A549 (cell line): ENCODE data around the gene CBR1. TPM values are rescaled to one million over a fixed set of nuclear protein-coding genes. Genes with fewer than 3 reads are reported as not detected.

Experiments used
- ATAC-seq, 2 experiments: fragments of 200-7000 bp in 1 of 2; fragments of >200 bp in 1 of 2; cut with Nextera tagmentation in 1 of 2; cut with Tn5 transposase in 1 of 2; 3 replicates each; pipeline versions ENCODE4 v1.8.0 to v1.9.1; 2018 to 2020; ENCODE audit warnings: mild to moderate bottlenecking in 1 of 2, moderate library complexity in 1 of 2
- CTCF ChIA-PET: fragments of 300-600 bp; sonication (Branson Sonifier 250); formaldehyde crosslinking; extraction: SDS; loops from one replicate; lab custom pipeline; 2021; ENCODE audit warnings: antibody characterized with exemption, inconsistent platforms; lab: Yijun Ruan, JAX
- POLR2A ChIA-PET: fragments of 350-600 bp; formaldehyde crosslinking; extraction: SDS; loops from one replicate; lab custom pipeline; 2021; ENCODE audit warnings: antibody characterized with exemption, inconsistent platforms; lab: Yijun Ruan, JAX
- DNase-seq, 2 experiments: peaks; one replicate each; pipeline versions ENCODE4 v3.0.0 to v3.0.0-alpha.2; 2011 to 2016; ENCODE audit warnings: low read depth in 1 of 2, low spot score in 1 of 2
- FAIRE-seq: peaks from 2 replicates; lab custom pipeline; 2011; peaks lifted over from hg19 to GRCh38; lab: Jason Lieb, UNC
- H3K27ac ChIP-seq, 2 experiments: fragments of >200 bp; sonication (Bioruptor Twin); formaldehyde crosslinking; 3 replicates each; pipeline ENCODE4 v1.5.1; 2016 to 2017
- H3K4me1 ChIP-seq: fragments of >200 bp; sonication (Bioruptor Twin); formaldehyde crosslinking; 3 replicates; pipeline ENCODE4 v1.6.1; 2016
- H3K4me2 ChIP-seq: fragments of >200 bp; sonication (Bioruptor Twin); formaldehyde crosslinking; 3 replicates; pipeline ENCODE4 v1.6.1; 2016
- H3K4me3 ChIP-seq: fragments of >200 bp; sonication (Bioruptor Twin); formaldehyde crosslinking; 3 replicates; pipeline ENCODE4 v1.5.1; 2016
- H3K9me3 ChIP-seq: fragments of >200 bp; sonication (Bioruptor Twin); formaldehyde crosslinking; 3 replicates; pipeline ENCODE4 v1.6.1; 2016
- BCL3 ChIP-seq: fragments of >200 bp; sonication (Bioruptor Twin); formaldehyde crosslinking; IDR thresholded peaks from 3 replicates; pipeline ENCODE4 v1.6.1; 2016
- EHMT2 ChIP-seq: fragments of 200-600 bp; sonication (generic); IDR thresholded peaks from 2 replicates; pipeline ENCODE4 v1.6.1; 2016; ENCODE audit warnings: antibody characterized with exemption, low read depth, mild to moderate bottlenecking, moderate library complexity
- GATA3 ChIP-seq: IDR thresholded peaks from 2 replicates; pipeline ENCODE4 v1.6.1; 2012; ENCODE audit warnings: borderline replicate concordance
- HMGXB4 ChIP-seq: fragments of 250-450 bp; sonication (Bioruptor Pico); IDR thresholded peaks from 2 replicates; pipeline ENCODE4 v1.5.0; 2021; ENCODE audit warnings: mild to moderate bottlenecking, moderate library complexity, borderline replicate concordance
- HOXB13 ChIP-seq: fragments of 250-450 bp; sonication (Bioruptor Pico); IDR thresholded peaks from 2 replicates; pipeline ENCODE4 v1.5.0; 2020; ENCODE audit warnings: low read depth, mild to moderate bottlenecking, moderate library complexity
- JUN ChIP-seq, 2 experiments: fragments of >200 bp; sonication (Bioruptor Twin); formaldehyde crosslinking; IDR thresholded peaks; 2 replicates in 1 of 2; 3 replicates in 1 of 2; pipeline ENCODE4 v1.6.1; 2016 to 2017
- JUNB ChIP-seq: fragments of >200 bp; sonication (Bioruptor Twin); formaldehyde crosslinking; IDR thresholded peaks from 2 replicates; pipeline ENCODE4 v1.6.1; 2016
- MAFK ChIP-seq: fragments of 450-650 bp; IDR thresholded peaks from 2 replicates; pipeline ENCODE4 v1.6.1; 2014; ENCODE audit not compliant: partially characterized antibody
- MYC ChIP-seq: IDR thresholded peaks from 2 replicates; pipeline ENCODE4 v1.6.1; 2012; ENCODE audit warnings: mild to moderate bottlenecking, inconsistent platforms, low read length, improper control_type of control experiment, borderline replicate concordance
- NFE2L2 ChIP-seq: fragments of 150-350 bp; conservative IDR thresholded peaks from 2 replicates; pipeline ENCODE4 v1.6.1; 2014; ENCODE audit warnings: low read length
- NR3C1 ChIP-seq: fragments of >200 bp; sonication (Bioruptor Twin); formaldehyde crosslinking; IDR thresholded peaks from 3 replicates; pipeline ENCODE4 v1.6.1; 2017
- POLR2A ChIP-seq: IDR thresholded peaks from 2 replicates; pipeline ENCODE4 v1.6.1; 2012; ENCODE audit warnings: mild to moderate bottlenecking, low read length
- RARB ChIP-seq: fragments of 250-450 bp; sonication (Bioruptor Pico); IDR thresholded peaks from 2 replicates; pipeline ENCODE4 v1.8.0; 2021; ENCODE audit warnings: mild to moderate bottlenecking, moderate library complexity
- RFX5 ChIP-seq: fragments of 450-650 bp; IDR thresholded peaks from 2 replicates; pipeline ENCODE4 v1.7.1; 2014; ENCODE audit warnings: antibody characterized with exemption, mild to moderate bottlenecking, moderate library complexity
- RNF2 ChIP-seq: fragments of 200-600 bp; sonication (generic); IDR thresholded peaks from 2 replicates; pipeline ENCODE4 v1.6.1; 2016; ENCODE audit warnings: low read depth, mild to moderate bottlenecking, antibody characterized with exemption, moderate library complexity, borderline replicate concordance
- TFCP2L1 ChIP-seq: fragments of 250-450 bp; sonication (Bioruptor Pico); IDR thresholded peaks from 2 replicates; pipeline ENCODE4 v1.5.0; 2021; ENCODE audit warnings: mild to moderate bottlenecking
- TP53 ChIP-seq: fragments of 250-450 bp; sonication (Bioruptor Pico); IDR thresholded peaks from 2 replicates; pipeline ENCODE4 v1.5.0; 2021; ENCODE audit warnings: mild to moderate bottlenecking, moderate library complexity
- ZNF302 ChIP-seq: fragments of 250-450 bp; sonication (Bioruptor Pico); IDR thresholded peaks from 2 replicates; pipeline ENCODE4 v1.9.0; 2021; ENCODE audit warnings: inconsistent platforms, mild to moderate bottlenecking, moderate library complexity
- WGBS: methylation state at CpG from one replicate; pipeline ENCODE4 v1.1.6; 2017; ENCODE audit errors: missing lambda C conversion rate; 5-methylcytosine and 5-hydroxymethylcytosine counted together
- polyA plus RNA-seq, 4 experiments: library from polyadenylated mRNA; depleted of rRNA in 3 of 4; stranded (reverse); fragments of >200 nt; fragmentation: RNase III in 1 of 4; extraction: RNeasy Plus Mini Kit Qiagen cat#74134 plus additional on column Dnase treatment in 1 of 4; gene quantifications; 2 replicates in 3 of 4; 3 replicates in 1 of 4; pipeline ENCODE4 v1.2.3, GENCODE V29; 2011 to 2017
- TF ChIP-seq, protein P1 (sequence below): fragments of 250-450 bp; sonication (Bioruptor Pico); IDR thresholded peaks from 2 replicates; pipeline ENCODE4 v1.5.0; 2020; ENCODE audit warnings: low read depth, mild to moderate bottlenecking, moderate library complexity
- TF ChIP-seq, protein P2 (sequence below): fragments of >200 bp; sonication (Bioruptor Twin); formaldehyde crosslinking; IDR thresholded peaks from 2 replicates; pipeline ENCODE4 v1.6.1; 2016
- TF ChIP-seq, protein P3 (sequence below): IDR thresholded peaks from 2 replicates; pipeline ENCODE4 v1.6.1; 2012

Gene CBR1
- polyA plus RNA-seq, 2 of the 4 experiments (the other 2 are of a cell fraction): 165 to 208 TPM

DNA sequence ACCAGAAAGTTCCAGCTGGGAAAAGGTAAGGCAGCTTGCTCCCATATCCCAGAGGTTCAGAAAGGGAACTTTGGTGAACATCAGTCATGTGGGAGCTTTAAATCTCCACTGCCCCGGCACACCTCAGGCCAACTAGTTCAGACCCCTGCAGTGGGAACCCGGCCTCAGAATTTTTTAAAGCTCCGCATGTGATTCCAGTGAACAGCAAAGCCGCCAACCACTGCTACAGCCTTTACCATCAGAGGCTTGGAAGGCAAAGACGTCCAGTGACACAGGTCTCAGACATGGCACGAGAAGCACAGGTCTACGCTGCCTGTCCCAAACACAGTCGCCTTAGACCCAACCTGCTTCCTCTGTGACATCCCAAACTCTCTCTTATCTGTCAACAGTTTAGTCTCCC is 40.5 kb upstream of the CBR1 start:
- no peak for ATAC-seq
- TF ChIP-seq HMGXB4 (no peak), TP53 (CRISPR knock-in tag) (no peak), MAFK (no peak)
- Histone ChIP-seq H3K4me3 (no peak overlapping the region), H3K9me3 (no peaks in the 10 kb centered on the region), H3K4me1 (no peaks in the 10 kb centered on the region), H3K4me2 (no peak overlapping the region), H3K27ac (no peak overlapping the region)
- no peak for FAIRE-seq
- ChIA-PET CTCF (interaction anchor here (0.6 to 3.8 kb wide), 18 partner anchors 8 to 1669 kb away, joined by 3 to 20 read pairs (median 4); no protein-coding TSS in a partner anchor), POLR2A (no interaction called here)
- 81% methylated on average over 8 of the region's 8 CpGs for WGBS
- no peak for DNase-seq

GRCh38 chr21:36030581-36031189 is 39.1 kb upstream of the CBR1 start:
- Histone ChIP-seq H3K4me1 (no peaks in the 10 kb centered on the region), H3K4me3 (no peak overlapping the region), H3K9me3 (no peaks in the 10 kb centered on the region), H3K4me2 (no peak overlapping the region), H3K27ac (no peak overlapping the region)
- WGBS: 61% methylated on average over 16 of the region's 16 CpGs
- no peak for FAIRE-seq
- ATAC-seq: no peak
- DNase-seq: no peak
- CTCF ChIA-PET: interaction anchor here (3.6 to 3.8 kb wide), 2 partner anchors 13 to 82 kb away, joined by 15 to 20 read pairs; no protein-coding TSS in a partner anchor
- TF ChIP-seq NR3C1 (no peak), HOXB13 (CRISPR knock-in tag) (no peak), RNF2 (no peak), TFCP2L1 (CRISPR knock-in tag) (no peak), HMGXB4 (no peak), JUNB (no peak), GATA3 (no peak), JUN (IDR thresholded peaks at IDR 0.05) (no peak), NFE2L2 (no peak), MYC (no peak), TP53 (CRISPR knock-in tag) (no peak), ZNF302 (CRISPR knock-in tag) (no peak), RFX5 (no peak)
- TF ChIP-seq, protein P1, sequence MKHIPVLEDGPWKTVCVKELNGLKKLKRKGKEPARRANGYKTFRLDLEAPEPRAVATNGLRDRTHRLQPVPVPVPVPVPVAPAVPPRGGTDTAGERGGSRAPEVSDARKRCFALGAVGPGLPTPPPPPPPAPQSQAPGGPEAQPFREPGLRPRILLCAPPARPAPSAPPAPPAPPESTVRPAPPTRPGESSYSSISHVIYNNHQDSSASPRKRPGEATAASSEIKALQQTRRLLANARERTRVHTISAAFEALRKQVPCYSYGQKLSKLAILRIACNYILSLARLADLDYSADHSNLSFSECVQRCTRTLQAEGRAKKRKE (CRISPR knock-in tag): no peak
- TF ChIP-seq, protein P2, sequence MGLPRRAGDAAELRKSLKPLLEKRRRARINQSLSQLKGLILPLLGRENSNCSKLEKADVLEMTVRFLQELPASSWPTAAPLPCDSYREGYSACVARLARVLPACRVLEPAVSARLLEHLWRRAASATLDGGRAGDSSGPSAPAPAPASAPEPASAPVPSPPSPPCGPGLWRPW: no peak
- POLR2A ChIA-PET: no interaction called here

DNA sequence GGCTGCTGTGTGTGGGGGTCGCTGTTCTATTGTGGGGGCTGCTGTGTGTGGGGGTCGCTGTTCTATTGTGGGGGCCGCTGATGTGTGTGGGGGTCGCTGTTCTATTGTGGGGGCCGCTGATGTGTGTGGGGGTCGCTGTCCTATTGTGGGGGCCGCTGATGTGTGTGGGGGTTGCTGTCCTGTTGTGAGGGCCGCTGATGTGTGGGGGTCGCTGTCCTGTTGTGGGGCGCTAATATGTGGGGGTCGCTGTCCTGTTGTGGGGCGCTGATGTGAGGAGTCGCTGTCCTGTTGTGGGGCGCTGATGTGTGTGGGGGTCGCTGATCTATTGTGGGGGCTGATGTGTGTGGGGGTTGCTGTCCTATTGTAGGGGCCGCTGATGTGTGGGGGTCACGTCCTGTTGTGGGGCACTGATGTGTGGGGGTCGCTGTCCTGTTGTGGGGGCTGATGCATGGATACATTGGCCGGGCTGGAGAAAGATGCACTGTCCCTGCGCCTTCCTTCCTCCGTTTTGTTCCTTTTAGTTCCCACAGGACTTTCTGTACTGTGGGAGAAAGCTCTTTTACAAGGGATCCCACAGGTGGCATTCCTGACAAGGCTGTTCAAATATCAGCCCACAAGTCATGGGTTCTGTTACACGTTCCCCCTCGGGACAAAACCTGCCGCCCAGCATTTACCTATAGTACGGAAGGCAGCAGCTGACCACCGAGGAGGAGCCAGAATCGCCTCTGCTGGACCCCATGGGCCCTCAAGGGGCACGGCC is 37.0 kb upstream of the CBR1 start:
- CTCF ChIA-PET: no interaction called here

More for the DNA sequence above, 37.0 kb upstream of the CBR1 start:
- no peak for TF ChIP-seq MYC
- TF ChIP-seq POLR2A: no peak
- no peak for TF ChIP-seq RARB (CRISPR knock-in tag)
- TF ChIP-seq, protein P3, sequence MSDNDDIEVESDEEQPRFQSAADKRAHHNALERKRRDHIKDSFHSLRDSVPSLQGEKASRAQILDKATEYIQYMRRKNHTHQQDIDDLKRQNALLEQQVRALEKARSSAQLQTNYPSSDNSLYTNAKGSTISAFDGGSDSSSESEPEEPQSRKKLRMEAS: no peak
- TF ChIP-seq BCL3: no peak
- TF ChIP-seq EHMT2: no peak
- H3K9me3 ChIP-seq: no peaks in the 10 kb centered on the region
- 91% methylated on average over 17 of the region's 28 CpGs for WGBS
- H3K4me3 ChIP-seq: no peak overlapping the region
- H3K27ac ChIP-seq: no peak overlapping the region
- POLR2A ChIA-PET: no interaction called here
- H3K4me1 ChIP-seq: no peaks in the 10 kb centered on the region
- H3K4me2 ChIP-seq: no peak overlapping the region
- ATAC-seq (no peak), FAIRE-seq (no peak), DNase-seq (no peak)
